Stimulated activated naive CD8-positive, alpha-beta T cell treated with anti-CD3 and anti-CD28 coated beads, Interleukin-15, amount 100 ng/mL, for 72 hours (primary cell): ENCODE data around the gene ODF4.

ENCODE experiments used
- ATAC-seq: fragments of 150-1000 bp; cut with Tn5 transposase; 2 replicates; pipeline ENCODE4 v1.10.0; 2021; ENCODE audit warnings: mild to moderate bottlenecking, moderate library complexity
- DNase-seq, 2 donors: peaks; one replicate each; pipeline ENCODE4 v3.0.0; 2021 to 2022
- H3K27ac Mint-ChIP-seq, 2 donors: one replicate each; pipeline ENCODE4 v1.8.0; 2022; ENCODE audit warnings: mild to moderate bottlenecking in 2 of 2, mixed read lengths in 2 of 2, moderate library complexity in 2 of 2
- H3K27me3 Mint-ChIP-seq: one replicate; pipeline ENCODE4 v1.8.0; 2022; ENCODE audit warnings: mixed read lengths
- H3K4me1 Mint-ChIP-seq: one replicate; pipeline ENCODE4 v1.8.0; 2022; ENCODE audit warnings: mild to moderate bottlenecking, mixed read lengths
- H3K4me3 Mint-ChIP-seq, 2 donors: one replicate each; pipeline ENCODE4 v1.8.0; 2022; ENCODE audit warnings: mild to moderate bottlenecking in 2 of 2, mixed read lengths in 2 of 2, moderate library complexity in 1 of 2
- H3K9me3 Mint-ChIP-seq, 2 donors: one replicate each; pipeline ENCODE4 v1.8.0; 2022; ENCODE audit warnings: mixed read lengths in 2 of 2

The ODF4 gene

DNA sequence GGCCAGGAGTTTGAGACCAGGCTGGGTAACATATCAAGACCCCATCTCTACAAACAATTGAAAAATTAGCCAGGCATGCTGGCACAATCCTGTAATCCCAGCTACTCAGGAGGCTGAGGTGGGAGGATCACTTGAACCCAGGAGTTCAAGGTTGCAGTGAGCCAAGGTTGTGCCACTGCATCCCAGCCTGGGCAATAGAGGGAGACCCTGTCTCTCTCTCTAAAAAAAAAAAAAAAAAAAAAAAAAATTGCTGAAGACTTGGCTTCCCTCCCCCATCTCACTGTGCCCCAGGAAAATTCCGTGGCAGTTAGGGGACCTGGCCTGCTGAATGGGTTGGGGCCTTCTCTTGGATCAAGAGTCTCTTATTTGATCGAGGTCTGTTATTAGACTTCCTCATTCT is at the start of gene ODF4:
Gene ODF4 (plus strand): TSS at position 301 of the 400 bp plus-strand sequence. CDS start 212 bp downstream, outside the sequence.
- Mint-ChIP-seq H3K27me3 (peaks cover 20% of the 10 kb centered on the region), H3K4me3 (no peak within 1 kb of the TSS), H3K4me1 (peaks cover 16% of the 10 kb centered on the region), H3K9me3 (no peaks in the 10 kb centered on the region), H3K27ac (peak within 1 kb of the TSS in 1 of 2 donors; percentile 19)
- no peak for DNase-seq
- ATAC-seq = no peak

- Mint-ChIP-seq H3K9me3 (no peaks in the 10 kb centered on the region), H3K4me1 (peaks cover 47% of the 10 kb centered on the region), H3K27me3 (no peaks in the 10 kb centered on the region), H3K27ac (peak overlapping the region in 1 of 2 donors; percentile 43), H3K4me3 (peak overlapping the region; percentile 91 to 98)
- ATAC-seq (no peak), DNase-seq (no peak)
These were observed 49.6 kb upstream of the ODF4 start for GRCh38 chr17:8290043-8290442.

DNA sequence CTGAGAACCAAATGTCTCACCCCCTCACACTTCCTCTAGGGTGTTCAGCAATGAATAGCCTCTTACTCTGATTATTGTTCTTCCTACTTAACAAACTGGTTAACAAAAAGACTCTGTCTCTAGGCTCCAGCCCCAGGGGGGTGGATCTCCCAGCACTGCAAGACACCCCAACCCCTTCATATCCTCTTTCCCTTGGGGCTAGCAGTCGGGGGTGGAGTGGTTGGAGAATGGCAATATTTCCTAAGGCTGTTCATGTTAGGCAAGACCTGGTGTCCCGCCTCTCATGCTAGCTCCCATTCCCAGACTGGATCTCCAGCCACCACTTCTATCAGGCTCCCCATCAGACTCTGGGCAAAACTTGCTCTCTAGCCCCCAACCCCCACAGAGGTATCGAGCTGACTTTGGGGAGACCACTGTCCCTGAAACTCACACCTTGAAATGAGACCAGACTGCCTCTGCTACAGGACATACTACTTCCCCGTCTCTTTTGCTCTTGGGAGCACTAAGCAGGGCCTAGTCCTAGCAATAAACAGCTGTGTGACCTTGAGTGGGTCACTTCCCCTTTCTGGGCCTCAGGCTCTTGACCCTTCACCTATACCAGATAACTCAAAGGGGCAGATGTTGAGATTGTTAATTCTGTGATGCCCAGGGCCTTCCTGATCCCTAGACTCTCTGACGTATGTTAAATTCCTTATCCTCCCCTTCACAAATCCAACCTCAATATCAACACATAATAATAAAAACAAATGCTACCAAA is 46.8 kb upstream of the ODF4 start:
- Mint-ChIP-seq H3K27me3 (no peaks in the 10 kb centered on the region), H3K4me3 (no peak overlapping the region), H3K27ac (no peak overlapping the region), H3K4me1 (peaks cover 58% of the 10 kb centered on the region), H3K9me3 (no peaks in the 10 kb centered on the region)
- ATAC-seq (no peak), DNase-seq (no peak)

GRCh38 chr17:8294361-8294760 is 45.3 kb upstream of the ODF4 start:
- Mint-ChIP-seq H3K27me3 (no peaks in the 10 kb centered on the region), H3K4me3 (peak overlapping the region; percentile 86 to 95), H3K4me1 (peaks cover 49% of the 10 kb centered on the region), H3K27ac (peak overlapping the region; percentile 61 to 91), H3K9me3 (no peaks in the 10 kb centered on the region)
- no peak for ATAC-seq
- no peak for DNase-seq

DNA sequence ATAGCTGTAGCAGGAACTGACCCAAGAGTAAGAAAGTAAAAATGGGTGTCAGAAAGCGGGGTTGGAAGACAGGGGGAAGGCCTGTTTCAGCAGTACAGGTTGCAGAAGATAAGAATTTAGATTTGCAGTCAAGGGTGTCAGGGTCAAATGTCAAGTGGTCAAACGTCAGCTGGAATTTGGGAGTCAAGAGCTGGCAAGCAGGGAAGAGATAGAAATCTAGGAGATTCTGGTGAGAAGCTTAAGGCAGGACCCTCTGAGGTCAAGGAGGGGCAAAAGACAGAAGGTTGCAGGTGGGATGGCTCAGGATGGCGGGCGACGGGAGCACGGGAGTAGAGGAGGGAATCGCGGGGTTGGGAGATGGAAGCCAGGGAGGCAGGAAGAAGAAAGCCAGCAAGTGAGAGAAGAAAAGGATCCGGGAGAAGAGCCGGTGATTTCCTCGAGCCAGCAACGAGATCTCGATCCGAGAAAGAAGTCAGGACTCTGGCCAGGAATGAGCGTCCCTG is 44.8 kb upstream of the ODF4 start:
- ATAC-seq = no peak
- peaks cover 44% of the 10 kb centered on the region for H3K4me1 Mint-ChIP-seq
- no peak for DNase-seq
- H3K27ac Mint-ChIP-seq = peak overlapping the region; percentile 74 to 91
- H3K27me3 Mint-ChIP-seq = no peaks in the 10 kb centered on the region
- H3K9me3 Mint-ChIP-seq = no peaks in the 10 kb centered on the region
- H3K4me3 Mint-ChIP-seq = peak overlapping the region; percentile 86 to 95

DNA sequence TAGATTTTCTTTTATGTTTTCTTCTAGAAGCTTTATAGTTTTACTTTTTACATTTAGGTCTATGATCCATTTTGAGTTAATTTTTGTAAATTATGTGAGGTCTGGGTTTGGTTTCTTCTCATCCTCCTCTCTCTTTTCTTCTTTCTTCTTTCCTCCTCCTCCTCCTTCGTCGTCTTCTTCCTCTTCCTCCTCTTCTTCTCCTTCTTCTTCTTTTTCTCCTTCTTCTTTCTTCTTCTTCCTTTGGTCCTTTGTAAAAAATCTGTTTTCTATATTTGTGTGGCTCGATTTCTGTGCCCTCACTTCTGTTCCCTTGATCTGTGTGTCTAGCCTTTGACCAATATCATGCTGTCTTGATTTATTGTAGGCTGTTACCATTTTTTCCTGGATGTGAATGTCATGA is 39.4 kb upstream of the ODF4 start:
- H3K27me3 Mint-ChIP-seq = no peaks in the 10 kb centered on the region
- ATAC-seq (peak; percentile 1), DNase-seq (no peak)
- H3K4me1 Mint-ChIP-seq = peaks cover 25% of the 10 kb centered on the region
- H3K27ac Mint-ChIP-seq = peak overlapping the region in 1 of 2 donors; percentile 74
- no peaks in the 10 kb centered on the region for H3K9me3 Mint-ChIP-seq
- no peak overlapping the region for H3K4me3 Mint-ChIP-seq

GRCh38 chr17:8300627-8301242 is 38.9 kb upstream of the ODF4 start:
- DNase-seq (peak; percentile 55 to 61), ATAC-seq (peak; percentile 96)
- Mint-ChIP-seq H3K9me3 (no peaks in the 10 kb centered on the region), H3K4me1 (peaks cover 20% of the 10 kb centered on the region), H3K27me3 (no peaks in the 10 kb centered on the region), H3K27ac (no peak overlapping the region), H3K4me3 (no peak overlapping the region)

GRCh38 chr17:8310601-8311123 is 29.0 kb upstream of the ODF4 start:
- Mint-ChIP-seq H3K9me3 (no peaks in the 10 kb centered on the region), H3K4me1 (no peaks in the 10 kb centered on the region), H3K27ac (no peak overlapping the region), H3K4me3 (no peak overlapping the region), H3K27me3 (peaks cover 43% of the 10 kb centered on the region)
- ATAC-seq (no peak), DNase-seq (no peak)

DNA sequence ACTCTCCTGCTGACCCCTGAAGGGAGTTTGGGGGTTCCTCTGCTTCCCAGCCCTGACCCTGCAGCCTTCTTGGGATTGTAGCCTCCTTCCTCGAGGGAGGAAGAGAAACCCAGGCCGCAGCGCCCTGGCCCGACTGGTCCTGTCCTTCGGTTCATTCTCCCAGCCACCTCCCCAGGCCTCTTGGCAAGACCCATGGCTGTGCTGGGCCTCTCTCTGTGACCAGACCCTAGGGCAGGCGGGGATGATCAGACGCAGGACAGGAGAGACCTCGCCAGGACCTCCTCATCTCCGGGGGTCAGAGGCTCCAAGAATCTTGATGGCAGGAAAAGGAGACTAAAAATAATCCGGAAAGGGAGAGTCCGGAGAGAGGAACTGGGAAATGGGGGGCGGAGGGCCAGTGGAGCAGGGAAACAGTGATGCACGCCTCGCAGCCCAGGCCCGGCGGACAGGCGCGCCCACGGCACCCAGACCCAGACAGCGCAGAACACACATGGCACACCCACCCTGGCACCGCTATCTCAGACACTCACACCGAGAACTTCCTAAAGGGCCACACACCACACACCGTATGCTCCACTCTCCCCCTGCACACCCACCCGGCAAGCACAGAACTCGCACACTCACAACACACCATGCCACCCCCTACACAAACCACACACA is 28.4 kb upstream of the ODF4 start:
- DNase-seq = no peak
- no peaks in the 10 kb centered on the region for H3K9me3 Mint-ChIP-seq
- no peak for ATAC-seq
- H3K4me1 Mint-ChIP-seq = no peaks in the 10 kb centered on the region
- H3K27ac Mint-ChIP-seq = no peak overlapping the region
- H3K27me3 Mint-ChIP-seq = peaks cover 48% of the 10 kb centered on the region
- no peak overlapping the region for H3K4me3 Mint-ChIP-seq

GRCh38 chr17:8312251-8312650 is 27.4 kb upstream of the ODF4 start:
- no peak overlapping the region for H3K4me3 Mint-ChIP-seq

DNA sequence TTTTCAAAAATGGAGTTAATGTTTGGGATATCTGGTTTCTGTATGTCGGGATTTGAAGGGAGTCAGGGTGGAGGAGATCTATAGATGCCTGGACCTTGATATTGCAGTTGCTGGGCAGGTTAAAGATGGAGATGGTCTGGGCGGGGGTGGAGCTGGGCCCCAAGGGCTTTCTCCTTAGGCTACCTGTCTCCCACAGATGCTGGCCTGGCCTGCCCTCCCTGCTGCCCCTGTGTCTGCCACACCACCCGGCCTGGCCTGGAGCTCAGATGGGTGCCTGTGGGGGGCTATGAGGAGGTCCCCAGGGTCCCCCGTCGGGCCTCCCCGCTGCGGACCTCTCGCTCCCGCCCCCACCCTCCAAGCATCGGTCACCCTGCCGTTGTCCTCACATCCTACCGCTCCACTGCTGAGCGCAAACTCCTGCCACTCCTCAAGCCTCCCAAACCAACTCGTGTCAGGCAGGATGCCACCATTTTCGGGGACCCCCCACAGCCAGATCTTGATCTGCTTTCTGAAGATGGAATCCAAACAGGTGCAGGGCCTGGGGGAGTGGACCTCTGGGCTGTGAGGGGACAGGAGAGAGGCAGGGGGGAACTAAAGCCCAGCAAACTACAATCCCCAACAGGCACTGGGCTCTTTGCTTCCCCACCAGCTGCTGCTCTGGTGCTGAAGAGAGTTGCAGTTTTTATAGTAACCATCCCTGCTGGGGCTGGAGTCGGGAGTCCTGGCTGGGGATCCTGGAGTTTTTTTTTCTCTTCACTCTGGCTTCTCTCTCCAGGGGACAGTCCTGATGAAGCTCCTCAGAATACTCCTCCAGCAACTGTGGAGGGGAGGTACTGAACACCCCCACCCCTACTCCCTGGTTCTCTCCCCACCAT is 26.7 kb upstream of the ODF4 start:
- no peak for DNase-seq
- Mint-ChIP-seq H3K27me3 (peaks cover 48% of the 10 kb centered on the region), H3K4me1 (no peaks in the 10 kb centered on the region), H3K9me3 (no peaks in the 10 kb centered on the region), H3K27ac (no peak overlapping the region), H3K4me3 (no peak overlapping the region)
- ATAC-seq = no peak

More at GRCh38 chr17:8312251-8312650, 27.4 kb upstream of the ODF4 start:
- no peaks in the 10 kb centered on the region for H3K4me1 Mint-ChIP-seq
- peaks cover 48% of the 10 kb centered on the region for H3K27me3 Mint-ChIP-seq
- no peaks in the 10 kb centered on the region for H3K9me3 Mint-ChIP-seq
- DNase-seq (no peak), ATAC-seq (no peak)
- no peak overlapping the region for H3K27ac Mint-ChIP-seq

DNA sequence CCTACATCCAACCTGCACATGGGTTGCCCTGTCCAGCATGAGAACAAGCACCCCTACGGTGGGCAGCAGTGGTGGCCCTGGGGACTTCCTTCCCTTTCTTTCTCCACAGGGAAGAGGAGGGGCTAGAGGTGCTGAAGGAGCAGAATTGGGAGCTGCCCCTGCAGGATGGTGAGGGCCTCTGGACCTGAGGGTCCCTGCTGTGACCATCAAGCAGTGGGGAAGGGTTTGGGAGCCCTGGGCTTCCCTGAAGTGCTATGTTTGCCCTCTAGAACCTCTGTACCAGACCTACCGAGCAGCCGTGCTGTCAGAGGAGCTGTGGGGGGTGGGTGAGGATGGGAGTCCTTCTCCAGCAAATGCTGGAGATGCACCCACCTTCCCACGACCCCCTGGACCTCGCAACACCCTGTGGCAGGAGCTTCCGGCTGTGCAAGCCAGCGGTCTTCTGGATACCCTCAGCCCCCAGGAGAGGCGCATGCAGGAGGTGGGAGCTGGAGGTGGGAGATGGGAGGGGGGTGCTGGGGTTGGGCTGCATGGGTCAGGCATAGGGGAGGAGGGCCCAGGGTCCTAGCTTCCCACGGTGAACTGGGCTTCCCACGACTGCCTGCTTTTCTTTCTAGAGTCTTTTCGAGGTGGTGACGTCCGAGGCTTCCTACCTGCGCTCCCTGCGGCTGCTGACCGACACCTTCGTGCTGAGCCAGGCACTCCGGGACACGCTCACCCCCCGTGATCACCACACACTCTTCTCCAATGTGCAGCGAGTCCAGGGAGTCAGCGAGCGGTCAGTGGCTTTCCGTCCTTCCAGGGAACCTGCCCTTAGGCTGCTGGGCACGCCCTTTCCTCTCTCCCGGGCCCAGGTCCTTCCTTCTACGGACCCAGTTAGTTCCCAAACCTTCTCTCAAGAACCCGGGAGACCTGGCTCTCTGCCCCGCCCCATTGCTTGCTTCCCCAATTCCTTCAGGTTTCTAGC is 24.6 kb upstream of the ODF4 start:
- ATAC-seq (no peak), DNase-seq (no peak)
- Mint-ChIP-seq H3K27ac (no peak overlapping the region), H3K9me3 (no peaks in the 10 kb centered on the region), H3K4me3 (no peak overlapping the region), H3K27me3 (peaks cover 48% of the 10 kb centered on the region), H3K4me1 (no peaks in the 10 kb centered on the region)

DNA sequence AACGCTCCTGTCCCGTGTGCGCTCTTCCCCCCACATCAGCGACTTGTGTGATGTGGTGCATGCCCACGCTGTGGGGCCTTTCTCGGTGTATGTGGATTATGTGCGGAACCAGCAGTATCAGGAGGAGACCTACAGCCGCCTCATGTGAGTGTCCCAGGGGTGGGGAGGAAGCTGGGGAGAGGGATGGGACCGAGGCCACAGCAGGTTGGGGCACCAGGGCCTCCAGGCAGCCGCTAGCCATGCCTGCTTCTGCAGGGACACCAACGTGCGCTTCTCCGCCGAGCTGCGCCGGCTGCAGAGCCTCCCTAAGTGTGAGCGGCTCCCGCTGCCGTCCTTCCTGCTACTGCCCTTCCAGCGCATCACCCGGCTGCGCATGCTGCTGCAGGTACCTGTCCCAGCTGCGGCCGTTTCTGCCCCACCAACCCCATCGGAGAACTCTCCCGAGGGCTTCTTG is 23.8 kb upstream of the ODF4 start:
- H3K27me3 Mint-ChIP-seq = peaks cover 48% of the 10 kb centered on the region
- no peaks in the 10 kb centered on the region for H3K9me3 Mint-ChIP-seq
- H3K4me1 Mint-ChIP-seq = no peaks in the 10 kb centered on the region
- H3K4me3 Mint-ChIP-seq = no peak overlapping the region
- DNase-seq (no peak), ATAC-seq (no peak)
- no peak overlapping the region for H3K27ac Mint-ChIP-seq
